Lung (tissue), 12 donors: Measurements from ENCODE around the gene NFATC1. TPM values are rescaled to one million over a fixed set of nuclear protein-coding genes. Genes with fewer than 3 reads are reported as not detected.

Source experiments
- ATAC-seq: fragments of 200-7000 bp; cut with Tn5 transposase; one replicate; pipeline ENCODE4 v1.9.1; 2020; ENCODE audit warnings: moderate number of reproducible peaks; ENCODE audit not compliant: insufficient read depth, low FRiP score
- DNase-seq, 3 donors: peaks; one replicate each; pipeline ENCODE4 v3.0.0-alpha.2; 2013 to 2017
- H3K27ac ChIP-seq, 2 donors: one replicate each; pipeline ENCODE4 v1.5.1; 2013; ENCODE audit warnings: mild to moderate bottlenecking in 2 of 2, moderate library complexity in 2 of 2, control low read depth in 1 of 2, inconsistent platforms in 1 of 2, low read depth in 1 of 2, low read length in 1 of 2
- H3K27me3 ChIP-seq, 3 donors: one replicate each; pipeline ENCODE4 v1.5.1; 2013; ENCODE audit warnings: low read length in 2 of 3; ENCODE audit not compliant: control insufficient read depth in 3 of 3, insufficient read depth in 3 of 3
- H3K36me3 ChIP-seq, 4 donors: one replicate each; pipeline ENCODE4 v1.5.1; 2013; ENCODE audit warnings: low read length in 4 of 4, mild to moderate bottlenecking in 1 of 4, moderate library complexity in 1 of 4; ENCODE audit not compliant: control insufficient read depth in 4 of 4, insufficient read depth in 4 of 4
- H3K4me1 ChIP-seq, 5 donors: one replicate each; pipeline ENCODE4 v1.5.1; 2013; ENCODE audit warnings: low read length in 5 of 5, mild to moderate bottlenecking in 2 of 5, moderate library complexity in 1 of 5; ENCODE audit not compliant: control insufficient read depth in 5 of 5, insufficient read depth in 5 of 5
- H3K4me3 ChIP-seq: one replicate; pipeline ENCODE4 v1.5.1; 2013; ENCODE audit warnings: mild to moderate bottlenecking, control low read depth, moderate library complexity
- H3K9ac ChIP-seq, 2 donors: one replicate each; pipeline ENCODE4 v1.5.1; 2013; ENCODE audit warnings: low read length in 2 of 2, control low read depth in 1 of 2; ENCODE audit not compliant: insufficient read depth in 1 of 2
- H3K9me3 ChIP-seq, 4 donors: one replicate each; pipeline ENCODE4 v1.5.1; 2013; ENCODE audit warnings: low read length in 3 of 4, mild to moderate bottlenecking in 1 of 4, moderate library complexity in 1 of 4; ENCODE audit not compliant: control insufficient read depth in 4 of 4, insufficient read depth in 3 of 4
- CTCF ChIP-seq: IDR thresholded peaks from 2 replicates; pipeline ENCODE4 v1.5.1; 2012; ENCODE audit warnings: mild to moderate bottlenecking; ENCODE audit errors: control extremely low read depth, extremely low read depth
- WGBS, 2 donors: extraction: QIAGEN DNeasy Blood & Tissue Kit; methylation state at CpG; one replicate each; pipeline ENCODE4 v1.1.7; 2013; 5-methylcytosine and 5-hydroxymethylcytosine counted together
- polyA plus RNA-seq, 2 donors: library from polyadenylated mRNA; stranded (reverse); fragments of 200-250 nt; gene quantifications; one replicate each; pipeline ENCODE4 v1.2.1, GENCODE V29; 2013
- total RNA-seq, 2 donors: library from RNA; depleted of rRNA in 1 of 2; stranded (reverse); fragments of >200 nt in 1 of 2; gene quantifications; one replicate each; pipeline ENCODE4 v1.2.1, GENCODE V29; 2014 to 2021
- donor health status: control.
- donor health status: control.
- donor health status: Bipolar disorder and iron deficiency.
- donor health status: healthy.
- donor health status: DM: yes; HTN: yes; CAD: no.

Gene NFATC1
- total and polyA plus RNA-seq, 4 donors, result 8.6 to 25.5 (median 12.9) TPM

GRCh38 chr18:79467126-79467525 is 71.4 kb downstream of the NFATC1 start:
- 97% methylated on average over 32 to 33 of the region's 33 CpGs for WGBS, 2 donors
- peaks cover 0 to 2% (median 0%) of the 10 kb centered on the region in 3 donors for H3K27me3 ChIP-seq
- peaks cover 0 to 23% (median 0%) of the 10 kb centered on the region in 4 donors for H3K36me3 ChIP-seq
- H3K27ac ChIP-seq, result no peak overlapping the region
- H3K9ac ChIP-seq, result no peak overlapping the region
- no peak for ATAC-seq
- no peak overlapping the region for H3K4me3 ChIP-seq
- DNase-seq, result no peak
- TF ChIP-seq CTCF, result no peak
- H3K9me3 ChIP-seq, result peaks cover 0 to 3% (median 0%) of the 10 kb centered on the region in 4 donors
- peaks cover 0 to 46% (median 14%) of the 10 kb centered on the region in 5 donors for H3K4me1 ChIP-seq

GRCh38 chr18:79468119-79468789 is 72.5 kb downstream of the NFATC1 start:
- Histone ChIP-seq H3K36me3 (peaks cover 0 to 24% (median 0%) of the 10 kb centered on the region in 4 donors), H3K9me3 (peaks cover 0 to 3% (median 0%) of the 10 kb centered on the region in 4 donors), H3K4me1 (peaks cover 0 to 46% (median 14%) of the 10 kb centered on the region in 5 donors), H3K4me3 (no peak overlapping the region), H3K27ac (no peak overlapping the region), H3K9ac (no peak overlapping the region), H3K27me3 (peaks cover 0 to 2% (median 0%) of the 10 kb centered on the region in 3 donors)
- DNase-seq (peak; percentile 72 to 96 (median 93)), ATAC-seq (no peak)
- TF ChIP-seq CTCF, result no peak
- WGBS, 2 donors, result 57 to 83% methylated on average over 12 of the region's 12 CpGs

GRCh38 chr18:79469309-79469708 is 73.6 kb downstream of the NFATC1 start:
- Histone ChIP-seq H3K36me3 (peaks cover 0 to 24% (median 0%) of the 10 kb centered on the region in 4 donors), H3K27ac (no peak overlapping the region), H3K9ac (no peak overlapping the region), H3K9me3 (no peaks in the 10 kb centered on the region), H3K4me1 (peaks cover 0 to 46% (median 14%) of the 10 kb centered on the region in 5 donors), H3K27me3 (peaks cover 0 to 2% (median 0%) of the 10 kb centered on the region in 3 donors), H3K4me3 (no peak overlapping the region)
- 97% methylated on average over 15 to 17 of the region's 17 CpGs for WGBS, 2 donors
- no peak for TF ChIP-seq CTCF
- no peak for DNase-seq
- no peak for ATAC-seq
